Stimulated activated CD8-positive, alpha-beta memory T cell treated with anti-CD3 and anti-CD28 coated beads, Interleukin-2, amount 100 ng/mL, for 48 hours (primary cell): ENCODE measurements around the gene SHISAL1.

ENCODE experiments used
- DNase-seq, 2 donors: peaks; one replicate each; pipeline ENCODE4 v3.0.0-alpha.2; 2020; ENCODE audit warnings: low read depth in 2 of 2

The SHISAL1 gene

GRCh38 chr22:44312766-44313165, at the start of gene SHISAL1:
TSS of gene SHISAL1 (minus strand) at chr22:44312951. CDS start at chr22:44300945, 12,006 bp downstream.
- no peak for DNase-seq

GRCh38 chr22:44361391-44362126, 48.8 kb upstream of the SHISAL1 start:
- DNase-seq, result no peak

GRCh38 chr22:44360668-44361381, 48.1 kb upstream of the SHISAL1 start:
- no peak for DNase-seq

GRCh38 chr22:44360306-44360667, 47.5 kb upstream of the SHISAL1 start:
- DNase-seq, result no peak

- no peak for DNase-seq
These were observed 46.9 kb upstream of the SHISAL1 start for GRCh38 chr22:44359496-44360110.

GRCh38 chr22:44358709-44359440, 46.1 kb upstream of the SHISAL1 start:
- no peak for DNase-seq

- no peak for DNase-seq
These were observed 45.3 kb upstream of the SHISAL1 start for GRCh38 chr22:44357966-44358465.

GRCh38 chr22:44357296-44357965, 44.7 kb upstream of the SHISAL1 start:
- DNase-seq, result no peak

GRCh38 chr22:44355716-44356070, 42.9 kb upstream of the SHISAL1 start:
- no peak for DNase-seq

- no peak for DNase-seq
These were observed 41.5 kb upstream of the SHISAL1 start for GRCh38 chr22:44354288-44354687.

- DNase-seq, result no peak
These were observed 40.3 kb upstream of the SHISAL1 start for GRCh38 chr22:44353041-44353440.

GRCh38 chr22:44352378-44353035, 39.8 kb upstream of the SHISAL1 start:
- no peak for DNase-seq

- DNase-seq, result peak; percentile 30 to 43
These were observed 39.1 kb upstream of the SHISAL1 start for GRCh38 chr22:44351685-44352377.

GRCh38 chr22:44351037-44351436, 38.3 kb upstream of the SHISAL1 start:
- DNase-seq, result no peak

- no peak for DNase-seq
These were observed 36.8 kb upstream of the SHISAL1 start for GRCh38 chr22:44349594-44349993.

GRCh38 chr22:44348971-44349560, 36.3 kb upstream of the SHISAL1 start:
- DNase-seq, result no peak

GRCh38 chr22:44347549-44347948, 34.8 kb upstream of the SHISAL1 start:
- DNase-seq, result no peak

- DNase-seq, result no peak
These were observed 34.3 kb upstream of the SHISAL1 start for GRCh38 chr22:44347080-44347479.

- DNase-seq, result no peak
These were observed 33.1 kb upstream of the SHISAL1 start for GRCh38 chr22:44345872-44346271.

- DNase-seq, result no peak
These were observed 31.7 kb upstream of the SHISAL1 start for GRCh38 chr22:44344407-44344806.
